GM06990 (cell line): ENCODE measurements around the gene PTPRN2.

Experiments
- DNase-seq: peaks from one replicate; pipeline ENCODE4 v3.0.0-alpha.2; 2011; ENCODE audit not compliant: insufficient read length; ENCODE audit errors: extremely low read depth
- H3K27me3 ChIP-seq: replicated peaks from 2 replicates; pipeline ENCODE4 v1.6.0; 2011; ENCODE audit warnings: low read length; ENCODE audit not compliant: control insufficient read depth, insufficient read depth
- H3K36me3 ChIP-seq: 2 replicates; pipeline ENCODE4 v1.5.1; 2011; ENCODE audit warnings: low read length; ENCODE audit not compliant: control insufficient read depth, insufficient read depth
- H3K4me3 ChIP-seq: replicated peaks from 2 replicates; pipeline ENCODE4 v1.5.1; 2011; ENCODE audit warnings: low read depth, mild to moderate bottlenecking, control low read depth, low read length
- CTCF ChIP-seq: IDR thresholded peaks from 2 replicates; pipeline ENCODE4 v1.5.1; 2011; ENCODE audit warnings: low read length, control low read depth, mild to moderate bottlenecking, inconsistent platforms; ENCODE audit not compliant: insufficient read depth, poor library complexity, severe bottlenecking

PTPRN2 gene

GRCh38 chr7:158409816-158410330 is 177.8 kb downstream of the PTPRN2 start:
- Histone ChIP-seq H3K27me3 (no peaks in the 10 kb centered on the region), H3K4me3 (no peak overlapping the region), H3K36me3 (no peaks in the 10 kb centered on the region)
- no peak for TF ChIP-seq CTCF
- no peak for DNase-seq

GRCh38 chr7:158409120-158409519 is 178.5 kb downstream of the PTPRN2 start:
- no peaks in the 10 kb centered on the region for H3K36me3 ChIP-seq
- no peaks in the 10 kb centered on the region for H3K27me3 ChIP-seq
- no peak for DNase-seq
- no peak for TF ChIP-seq CTCF
- no peak overlapping the region for H3K4me3 ChIP-seq

- Histone ChIP-seq H3K27me3 (no peaks in the 10 kb centered on the region), H3K36me3 (no peaks in the 10 kb centered on the region), H3K4me3 (no peak overlapping the region)
- no peak for TF ChIP-seq CTCF
- DNase-seq: no peak
Measured at GRCh38 chr7:158408318-158408920, 179.2 kb downstream of the PTPRN2 start.

GRCh38 chr7:158407581-158408317 is 179.9 kb downstream of the PTPRN2 start:
- no peaks in the 10 kb centered on the region for H3K36me3 ChIP-seq
- peak; percentile 13 for TF ChIP-seq CTCF
- no peaks in the 10 kb centered on the region for H3K27me3 ChIP-seq
- H3K4me3 ChIP-seq: no peak overlapping the region
- no peak for DNase-seq

- no peak for DNase-seq
Measured at GRCh38 chr7:158406801-158407200, 180.8 kb downstream of the PTPRN2 start.

More at GRCh38 chr7:158406801-158407200, 180.8 kb downstream of the PTPRN2 start:
- Histone ChIP-seq H3K27me3 (no peaks in the 10 kb centered on the region), H3K36me3 (no peaks in the 10 kb centered on the region), H3K4me3 (no peak overlapping the region)
- TF ChIP-seq CTCF: no peak
